Transverse colon (tissue), 4 donors: ENCODE measurements around the gene MMP14. TPM values are rescaled to one million over a fixed set of nuclear protein-coding genes. Genes with fewer than 3 reads are reported as not detected.

Source experiments
- DNase-seq: peaks from one replicate; pipeline ENCODE4 v3.0.0-alpha.2; 2019
- H3K27ac ChIP-seq, 4 donors: fragments of 200-600 bp; sonication (generic); 2 replicates each; pipeline ENCODE4 v1.5.1; 2016 to 2018; ENCODE audit warnings: inconsistent platforms in 4 of 4
- H3K27me3 ChIP-seq: fragments of 200-600 bp; sonication (generic); 2 replicates; pipeline ENCODE4 v1.5.1; 2017; ENCODE audit warnings: inconsistent platforms
- H3K36me3 ChIP-seq, 4 donors: fragments of 200-600 bp; sonication (generic); 2 replicates each; pipeline ENCODE4 v1.5.1; 2017 to 2019; ENCODE audit warnings: inconsistent platforms in 4 of 4
- H3K4me1 ChIP-seq, 4 donors: fragments of 200-600 bp; sonication (generic); 2 replicates each; pipeline ENCODE4 v1.5.1; 2017 to 2020; ENCODE audit warnings: inconsistent platforms in 4 of 4
- H3K4me3 ChIP-seq, 4 donors: fragments of 200-600 bp; sonication (generic); 1 replicate in 1 of 4; 2 replicates in 3 of 4; pipeline versions ENCODE4 v1.5.1 to v1.6.1; 2017 to 2019; ENCODE audit warnings: inconsistent platforms in 4 of 4
- H3K9me3 ChIP-seq, 2 donors: fragments of 200-600 bp; sonication (generic); 2 replicates each; pipeline ENCODE4 v1.5.1; 2017 to 2019; ENCODE audit warnings: inconsistent platforms in 2 of 2
- EP300 ChIP-seq: sonication (generic); formaldehyde crosslinking; IDR thresholded peaks from one replicate; pipeline ENCODE4 v1.6.1; 2017; ENCODE audit warnings: antibody characterized with exemption, low read depth
- POLR2A ChIP-seq: fragments of 450-650 bp; IDR thresholded peaks from one replicate; pipeline ENCODE4 v1.6.1; 2016; ENCODE audit warnings: antibody characterized with exemption, mild to moderate bottlenecking, moderate library complexity
- POLR2AphosphoS5 ChIP-seq, 3 donors: sonication (generic); formaldehyde crosslinking; IDR thresholded peaks; one replicate each; pipeline ENCODE4 v1.6.1; 2016; ENCODE audit warnings: antibody characterized with exemption in 3 of 3
- WGBS, 2 donors: methylation state at CpG; one replicate each; pipeline ENCODE4 v1.1.5; 2018; ENCODE audit warnings: low coverage in 1 of 2; 5-methylcytosine and 5-hydroxymethylcytosine counted together
- in situ Hi-C, 4 donors: fragments of 200-750 bp; cut with MboI; loops; one replicate each; pipeline versions ENCODE4 v1.15.0 to v1.15.1; 2017; ENCODE audit warnings: low sequenced_read_pairs in 3 of 4, low pct_ligation_motif_present in 1 of 4, low pct_unique_long_range_greater_than_20kb in 1 of 4
- intact Hi-C: fragments of 100-400 bp; cut with DNase I; formaldehyde crosslinking; loops from one replicate; pipeline ENCODE4 v1.15.1; 2023; ENCODE audit warnings: low total_unique reads
- total RNA-seq, 4 donors: library from RNA; depleted of rRNA; stranded (reverse); fragments of >200 nt; gene quantifications; one replicate each; pipeline ENCODE4 v1.1.0, GENCODE V29; 2016
- TF ChIP-seq, protein P1 (sequence below), 5 experiments: fragments of 200-600 bp in 3 of 5; fragments of 450-650 bp in 2 of 5; sonication (generic) in 3 of 5; IDR thresholded peaks; 1 replicate in 2 of 5; 2 replicates in 3 of 5; pipeline ENCODE4 v1.5.1; 2016 to 2017; ENCODE audit warnings: antibody characterized with exemption in 5 of 5, inconsistent platforms in 3 of 5, mild to moderate bottlenecking in 2 of 5, moderate library complexity in 1 of 5

The MMP14 gene
- total RNA-seq, 4 donors from 2014 or later = 59.5 to 91.6 (median 73.1) TPM

DNA sequence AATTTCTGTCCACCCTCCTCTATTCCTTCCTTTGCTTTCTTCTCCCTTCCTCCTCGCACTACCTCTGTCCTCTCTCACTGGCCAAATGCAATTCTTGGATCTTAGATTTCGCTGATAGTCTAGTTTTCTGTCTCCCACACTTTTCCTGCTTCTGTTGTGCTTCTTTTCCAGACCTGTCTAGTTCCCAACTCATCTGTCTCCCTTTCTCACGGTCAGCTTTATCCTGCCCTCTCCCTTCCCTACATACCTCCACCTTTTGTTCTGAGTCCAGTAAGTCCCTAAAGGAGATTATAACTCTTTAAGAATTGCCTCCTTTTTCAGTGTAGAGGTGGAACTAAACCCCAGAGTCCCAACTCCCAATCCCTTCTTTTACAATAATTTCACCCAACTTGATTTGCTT lies 880 bp upstream of the MMP14 start:
- Histone ChIP-seq H3K36me3 (peaks cover 0 to 5% (median 2%) of the 10 kb centered on the region in 4 donors), H3K27ac (peak overlapping the region; percentile 94 to 98 (median 96)), H3K9me3 (no peaks in the 10 kb centered on the region), H3K27me3 (no peaks in the 10 kb centered on the region), H3K4me3 (no peak overlapping the region), H3K4me1 (peaks cover 8 to 40% (median 26%) of the 10 kb centered on the region in 4 donors)
- DNase-seq = no peak
- TF ChIP-seq EP300 (no peak), POLR2A (no peak), POLR2AphosphoS5 (IDR thresholded peaks at IDR 0.05) (no peak)
- TF ChIP-seq, protein P1, sequence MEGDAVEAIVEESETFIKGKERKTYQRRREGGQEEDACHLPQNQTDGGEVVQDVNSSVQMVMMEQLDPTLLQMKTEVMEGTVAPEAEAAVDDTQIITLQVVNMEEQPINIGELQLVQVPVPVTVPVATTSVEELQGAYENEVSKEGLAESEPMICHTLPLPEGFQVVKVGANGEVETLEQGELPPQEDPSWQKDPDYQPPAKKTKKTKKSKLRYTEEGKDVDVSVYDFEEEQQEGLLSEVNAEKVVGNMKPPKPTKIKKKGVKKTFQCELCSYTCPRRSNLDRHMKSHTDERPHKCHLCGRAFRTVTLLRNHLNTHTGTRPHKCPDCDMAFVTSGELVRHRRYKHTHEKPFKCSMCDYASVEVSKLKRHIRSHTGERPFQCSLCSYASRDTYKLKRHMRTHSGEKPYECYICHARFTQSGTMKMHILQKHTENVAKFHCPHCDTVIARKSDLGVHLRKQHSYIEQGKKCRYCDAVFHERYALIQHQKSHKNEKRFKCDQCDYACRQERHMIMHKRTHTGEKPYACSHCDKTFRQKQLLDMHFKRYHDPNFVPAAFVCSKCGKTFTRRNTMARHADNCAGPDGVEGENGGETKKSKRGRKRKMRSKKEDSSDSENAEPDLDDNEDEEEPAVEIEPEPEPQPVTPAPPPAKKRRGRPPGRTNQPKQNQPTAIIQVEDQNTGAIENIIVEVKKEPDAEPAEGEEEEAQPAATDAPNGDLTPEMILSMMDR (IDR thresholded peaks at IDR 0.05) = no peak
- intact Hi-C loops (no loop called here), in situ Hi-C loops (loop anchor here in 1 of 4 donors (25.0 kb wide), 1 partner anchor 248 kb away; the partner anchor contains the start of genes ABHD4 and DAD1)
- 71 to 88% methylated on average over 3 of the region's 3 CpGs for WGBS, 2 donors

DNA sequence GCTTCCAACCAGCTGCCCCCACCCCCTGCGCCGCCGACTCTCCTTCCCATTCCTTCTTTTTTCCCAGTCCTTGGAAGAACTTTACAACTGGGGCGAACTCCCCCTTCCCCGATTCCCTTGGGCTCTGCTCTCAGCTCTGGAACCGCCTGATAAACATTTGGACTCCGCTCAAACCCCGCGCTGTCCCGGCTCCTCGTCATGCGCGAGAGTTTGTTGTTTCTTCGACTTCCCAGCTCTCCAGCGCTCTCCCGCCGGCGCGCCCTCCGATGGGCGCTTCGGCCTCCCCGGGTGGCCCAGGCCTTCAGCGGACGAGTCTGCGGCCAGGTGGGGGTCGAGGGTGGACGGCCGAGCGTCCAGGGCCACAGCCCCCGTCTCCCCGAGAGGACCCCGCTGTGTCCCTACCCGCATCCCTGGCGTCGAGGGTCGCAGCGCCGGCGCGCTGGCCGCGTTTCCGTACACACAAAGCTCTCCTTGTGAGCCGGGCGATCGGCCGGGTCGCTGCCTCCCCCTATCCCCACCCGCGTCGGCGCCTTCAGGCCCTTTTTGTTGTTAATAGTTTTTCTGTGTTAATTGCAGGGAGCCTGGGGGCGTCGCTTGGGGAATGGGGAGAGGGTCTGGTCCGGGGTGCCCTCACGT lies 847 bp downstream of the MMP14 start:
- H3K4me3 ChIP-seq = peak overlapping the region; percentile 80 to 98 (median 90)
- TF ChIP-seq POLR2AphosphoS5 (IDR thresholded peaks at IDR 0.05) (no peak), POLR2A (peak; percentile 45)
- peaks cover 10 to 42% (median 24%) of the 10 kb centered on the region in 4 donors for H3K4me1 ChIP-seq
- no peaks in the 10 kb centered on the region for H3K27me3 ChIP-seq
- H3K36me3 ChIP-seq = peaks cover 0 to 10% (median 5%) of the 10 kb centered on the region in 4 donors
- intact Hi-C loops = loop anchor here (2.0 kb wide), 1 partner anchor 16 kb away; no protein-coding TSS in a partner anchor
- H3K27ac ChIP-seq = peak overlapping the region; percentile 94 to 98 (median 96)
- peak; percentile 58 for DNase-seq
- in situ Hi-C loops = loop anchor here in 1 of 4 donors (25.0 kb wide), 1 partner anchor 250 kb away; the partner anchor contains the start of genes ABHD4 and DAD1
- no peaks in the 10 kb centered on the region for H3K9me3 ChIP-seq
- 7 to 15% methylated on average over 8 to 51 of the region's 57 CpGs for WGBS, 2 donors

DNA sequence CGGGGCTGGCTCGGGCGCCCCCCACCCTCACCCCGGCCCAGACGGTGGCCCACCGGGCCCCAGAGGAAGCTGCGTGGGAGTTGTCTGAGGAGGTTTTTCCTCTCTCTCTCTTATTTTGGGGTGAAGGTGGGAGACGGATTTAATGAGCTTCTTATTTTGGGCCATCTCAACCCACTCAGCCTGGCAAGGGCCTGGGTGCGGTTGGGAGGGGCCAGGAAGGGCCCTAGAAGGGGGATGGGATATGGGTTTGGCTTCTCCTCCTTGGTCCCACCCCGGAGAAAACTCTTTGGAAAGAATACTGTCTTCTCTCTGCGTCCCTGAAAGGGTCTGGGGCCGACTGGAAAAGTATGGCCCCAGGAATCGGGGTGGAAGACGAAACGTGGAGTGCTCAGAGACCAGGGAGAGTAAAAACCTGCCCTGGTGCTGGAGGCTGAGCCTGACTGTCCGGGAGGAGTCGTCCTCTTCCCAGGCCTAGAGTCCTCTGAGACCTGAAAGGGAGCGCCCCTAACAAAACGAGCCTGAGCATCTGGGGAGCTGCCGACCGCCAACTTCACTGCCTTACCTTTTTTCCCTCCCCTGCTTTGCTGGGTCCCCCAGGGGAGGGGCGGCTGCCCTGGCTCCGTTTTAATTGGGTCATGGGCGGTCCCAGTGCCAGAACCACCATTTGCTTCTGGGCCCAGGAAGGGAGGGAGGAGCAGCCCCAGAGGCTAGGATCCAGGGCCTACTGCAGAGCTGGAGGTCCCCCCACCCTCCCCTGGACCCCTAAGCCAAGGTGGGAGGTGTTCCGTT lies 1.6 kb downstream of the MMP14 start:
- WGBS, 2 donors = 7 to 28% methylated on average over 8 to 25 of the region's 25 CpGs
- Histone ChIP-seq H3K27ac (peak overlapping the region; percentile 94 to 98 (median 96)), H3K4me3 (peak overlapping the region; percentile 80 to 98 (median 90)), H3K27me3 (no peaks in the 10 kb centered on the region), H3K36me3 (peaks cover 0 to 17% (median 5%) of the 10 kb centered on the region in 4 donors), H3K9me3 (no peaks in the 10 kb centered on the region), H3K4me1 (peaks cover 10 to 42% (median 24%) of the 10 kb centered on the region in 4 donors)
- TF ChIP-seq POLR2AphosphoS5 (IDR thresholded peaks at IDR 0.05) (peak in 2 of 3 donors; percentile 16 to 30), POLR2A (peak; percentile 13), EP300 (no peak)
- TF ChIP-seq, protein P1 (IDR thresholded peaks at IDR 0.05) = no peak
- DNase-seq = peak; percentile 55
- in situ Hi-C loops = loop anchor here in 1 of 4 donors (25.0 kb wide), 1 partner anchor 251 kb away; the partner anchor contains the start of genes ABHD4 and DAD1
- intact Hi-C loops = loop anchor here (2.0 kb wide), 1 partner anchor 15 kb away; no protein-coding TSS in a partner anchor

DNA sequence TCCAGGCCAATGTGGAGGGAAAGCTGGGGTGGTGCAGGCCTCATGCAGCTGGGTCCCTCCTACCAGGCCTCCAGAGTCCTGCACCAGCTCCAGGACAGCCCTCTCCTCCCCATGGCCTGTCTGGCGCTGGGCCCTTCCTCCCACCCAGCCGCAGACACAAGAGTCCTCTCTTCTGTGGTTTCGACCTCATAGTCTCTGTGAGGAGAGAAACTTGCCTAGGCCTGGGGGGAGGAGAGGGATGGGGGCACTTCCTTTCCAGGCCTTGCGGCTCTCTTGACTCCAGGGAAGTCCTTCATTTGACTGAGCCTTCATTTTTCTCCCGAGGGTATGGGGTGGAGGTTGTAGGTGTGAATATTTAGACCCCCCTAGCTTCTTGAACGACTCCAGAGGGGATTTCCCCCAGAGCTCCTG lies 2.3 kb downstream of the MMP14 start:
- H3K4me3 ChIP-seq = peak overlapping the region in 3 of 4 donors; percentile 83 to 98 (median 97)
- TF ChIP-seq POLR2A (no peak), EP300 (no peak), POLR2AphosphoS5 (IDR thresholded peaks at IDR 0.05) (no peak)
- TF ChIP-seq, protein P1 (IDR thresholded peaks at IDR 0.05) = no peak
- intact Hi-C loops = no loop called here
- peaks cover 10 to 42% (median 24%) of the 10 kb centered on the region in 4 donors for H3K4me1 ChIP-seq
- no peaks in the 10 kb centered on the region for H3K9me3 ChIP-seq
- in situ Hi-C loops = loop anchor here in 1 of 4 donors (25.0 kb wide), 1 partner anchor 251 kb away; the partner anchor contains the start of genes ABHD4 and DAD1
- peaks cover 0 to 23% (median 8%) of the 10 kb centered on the region in 4 donors for H3K36me3 ChIP-seq
- 50% methylated on average over 6 of the region's 6 CpGs; no CpG with 5 or more reads in 1 of the 2 donors for WGBS, 2 donors
- peak; percentile 25 for DNase-seq
- peak overlapping the region; percentile 94 to 98 (median 96) for H3K27ac ChIP-seq
- no peaks in the 10 kb centered on the region for H3K27me3 ChIP-seq
